Fibroblast of mammary gland (primary cell): Measurements from ENCODE around the gene FLYWCH2.

Source experiments
- DNase-seq: peaks from one replicate; pipeline ENCODE4 v3.0.0-alpha.2; 2010; ENCODE audit warnings: low read depth
- H3K4me3 ChIP-seq: 2 replicates; pipeline ENCODE4 v1.5.1; 2011; ENCODE audit warnings: low read depth, mild to moderate bottlenecking, low read length, moderate library complexity; ENCODE audit not compliant: control insufficient read depth
- CTCF ChIP-seq: conservative IDR thresholded peaks from 2 replicates; pipeline ENCODE4 v1.5.1; 2011; ENCODE audit warnings: low read depth, low read length, inconsistent platforms; ENCODE audit not compliant: control insufficient read depth, insufficient read depth

Gene FLYWCH2

DNA sequence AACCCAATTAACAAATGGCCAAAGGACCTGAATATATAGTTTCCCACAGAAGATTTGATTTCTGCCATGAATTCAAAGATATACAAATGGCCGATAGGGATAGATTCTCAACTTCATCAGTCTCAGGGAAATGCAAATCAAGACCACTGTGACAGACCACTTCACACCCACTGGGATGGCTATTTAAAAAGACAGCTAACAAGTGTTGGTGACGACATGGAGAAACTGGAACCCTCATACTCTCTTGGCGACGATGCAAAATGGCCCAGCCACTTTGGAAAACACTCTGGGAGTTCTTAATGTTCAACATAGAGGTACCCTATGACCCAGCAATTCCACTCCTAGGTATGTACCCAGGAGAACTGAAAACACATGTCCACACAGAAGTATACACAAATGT lies 63.6 kb downstream of the FLYWCH2 start:
- DNase-seq = no peak
- no peak overlapping the region for H3K4me3 ChIP-seq
- no peak for TF ChIP-seq CTCF
